ENCODE measurements around the gene CYP3A4. TPM values are rescaled to one million over a fixed set of nuclear protein-coding genes. Genes with fewer than 3 reads are reported as not detected.

CYP3A4 gene
- polyA plus RNA-seq, 1 experiment: not detected

DNA sequence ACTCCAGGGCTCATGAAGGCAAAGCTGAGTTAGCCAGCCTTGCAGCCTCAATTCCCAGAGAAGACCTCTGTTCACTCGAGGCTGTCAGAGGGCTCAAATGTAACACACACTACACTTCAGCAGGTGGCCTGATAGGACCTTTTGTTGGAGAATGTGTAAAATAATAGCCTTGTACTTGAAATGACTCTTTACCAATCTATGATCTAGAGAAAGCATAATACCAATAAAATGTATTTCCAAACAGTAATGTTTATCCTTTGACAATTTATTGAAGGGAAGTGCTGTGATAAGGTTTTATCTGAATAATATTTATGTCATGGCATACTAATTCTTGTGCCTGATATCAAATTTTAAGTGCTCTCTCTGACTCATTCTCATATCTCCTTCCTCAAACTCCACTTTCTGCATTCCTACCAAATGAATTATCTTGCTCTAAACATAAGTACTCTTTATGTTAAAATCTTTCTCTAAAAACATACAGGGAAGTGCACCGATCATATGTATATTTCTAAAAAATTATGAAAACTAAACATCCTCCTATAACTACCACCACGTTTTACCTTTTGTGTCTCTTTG, 69.9 kb downstream of the CYP3A4 start:
- DNase-seq (ENCODE audit: low read depth): no peak
- H3K27me3 ChIP-seq (ENCODE audit: control insufficient read depth, insufficient read depth, low read length): no peaks in the 10 kb centered on the region; the same call in 1 of the 2 replicates
- H3K36me3 ChIP-seq (ENCODE audit: control insufficient read depth, insufficient read depth, low read length): no peaks in the 10 kb centered on the region
- ChIA-PET POLR2A (no interaction called here), CTCF (no interaction called here)
- no peak overlapping the region for H3K4me3 ChIP-seq (ENCODE audit: low read depth, low read length)
- no peak for TF ChIP-seq CTCF (IDR thresholded peaks at IDR 0.05; ENCODE audit: insufficient read depth, low read depth, low read length)

DNA sequence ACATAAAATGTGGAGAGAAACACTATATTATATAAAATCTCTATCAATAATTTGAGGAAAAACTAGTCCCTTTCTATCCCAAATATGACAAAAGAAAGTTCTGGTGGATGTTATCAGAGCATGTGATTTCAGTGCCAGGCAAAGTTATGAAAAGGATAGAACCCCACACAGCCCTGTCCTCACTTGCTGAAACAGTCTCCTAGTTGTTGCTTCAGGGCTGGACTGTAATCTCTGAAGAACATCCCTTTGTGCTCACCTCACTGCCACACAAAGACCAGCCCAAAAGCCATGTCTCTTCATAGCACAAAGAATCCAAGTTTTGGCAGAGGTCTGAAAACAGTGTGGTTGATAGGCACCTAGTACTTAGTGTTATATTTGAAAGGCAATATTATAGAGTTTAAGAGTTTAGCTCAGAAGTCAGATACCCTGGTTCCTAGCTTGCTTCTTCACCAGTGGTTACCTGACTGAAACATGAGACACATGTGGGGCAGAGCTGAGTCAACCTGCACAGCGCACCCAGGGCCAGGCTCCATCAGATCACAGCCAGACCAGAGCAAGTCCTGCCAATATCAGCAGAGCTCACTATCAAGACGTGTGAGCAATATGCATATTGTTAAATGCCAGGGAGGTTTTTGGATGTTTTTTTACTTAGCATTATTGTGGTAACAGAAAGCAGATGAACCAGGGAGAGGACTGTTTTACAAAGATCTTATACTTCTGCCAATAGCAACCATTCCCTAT, 74.0 kb downstream of the CYP3A4 start:
- no peak for DNase-seq (ENCODE audit: low read depth)
- Histone ChIP-seq H3K36me3 (ENCODE audit: control insufficient read depth, insufficient read depth, low read length) (no peaks in the 10 kb centered on the region), H3K4me3 (ENCODE audit: low read depth, low read length) (no peak overlapping the region), H3K27me3 (ENCODE audit: control insufficient read depth, insufficient read depth, low read length) (no peaks in the 10 kb centered on the region; the same call in 1 of the 2 replicates)
- POLR2A ChIA-PET: no interaction called here
- CTCF ChIA-PET: no interaction called here
- TF ChIP-seq CTCF (IDR thresholded peaks at IDR 0.05; ENCODE audit: insufficient read depth, low read depth, low read length): no peak

GRCh38 chr7:99709260-99709659, 74.7 kb downstream of the CYP3A4 start:
- H3K36me3 ChIP-seq (ENCODE audit: control insufficient read depth, insufficient read depth, low read length): no peaks in the 10 kb centered on the region
- CTCF ChIA-PET: no interaction called here
- no peaks in the 10 kb centered on the region for H3K27me3 ChIP-seq (ENCODE audit: control insufficient read depth, insufficient read depth, low read length)
- no peak for DNase-seq (ENCODE audit: low read depth)
- POLR2A ChIA-PET: no interaction called here
- no peak overlapping the region for H3K4me3 ChIP-seq (ENCODE audit: low read depth, low read length)
- no peak for TF ChIP-seq CTCF (IDR thresholded peaks at IDR 0.05; ENCODE audit: insufficient read depth, low read depth, low read length)

DNA sequence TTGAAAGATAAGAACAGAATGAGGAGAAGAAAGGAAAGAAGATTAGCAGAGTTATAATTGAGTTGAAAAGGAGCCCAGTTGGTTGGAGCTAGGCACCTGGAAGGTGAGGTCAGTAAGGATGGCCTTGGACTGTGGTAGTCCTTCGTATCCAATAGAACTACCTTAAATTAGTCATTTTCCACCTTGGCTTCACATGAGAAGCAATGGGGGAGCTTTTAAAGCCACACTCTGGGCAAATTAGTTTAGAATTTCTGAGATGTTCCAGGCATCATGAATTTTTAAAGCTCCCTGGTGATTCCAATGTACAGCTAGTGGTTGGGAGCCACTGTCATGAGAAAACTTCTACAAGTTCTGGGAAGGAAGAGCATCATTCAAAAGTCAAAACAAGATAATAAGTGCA, 76.9 kb downstream of the CYP3A4 start:
- POLR2A ChIA-PET: no interaction called here
- Histone ChIP-seq H3K27me3 (ENCODE audit: control insufficient read depth, insufficient read depth, low read length) (no peaks in the 10 kb centered on the region), H3K36me3 (ENCODE audit: control insufficient read depth, insufficient read depth, low read length) (no peaks in the 10 kb centered on the region), H3K4me3 (ENCODE audit: low read depth, low read length) (no peak overlapping the region)
- CTCF ChIA-PET: no interaction called here
- no peak for TF ChIP-seq CTCF (IDR thresholded peaks at IDR 0.05; ENCODE audit: insufficient read depth, low read depth, low read length)
- no peak for DNase-seq (ENCODE audit: low read depth)

Small RNA genes within 50 kb of the gene (small RNA-seq; reads per million reads assigned to genes)
- gene CYP3A137P (ENCODE audit: insufficient read length, low read depth, low replicate concordance): not detected

Other genes starting within 250 kb of the CYP3A4 start
- 3.8 and 5.9 TPM in 2 replicates for gene FAM200A, start 232.1 kb downstream of the CYP3A4 start, polyA plus RNA-seq (2011; rRNA removed)
- gene ZNF655, start 225.5 kb downstream of the CYP3A4 start, polyA plus RNA-seq (2011; rRNA removed): 47.2 and 56.4 TPM in 2 replicates
- gene TMEM225B, start 185.9 kb downstream of the CYP3A4 start, polyA plus RNA-seq (2011; rRNA removed): 1.2 and 1.3 TPM in 2 replicates
- gene ZSCAN25, start 167.2 kb downstream of the CYP3A4 start, polyA plus RNA-seq (2011; rRNA removed): 7.7 and 9.3 TPM in 2 replicates
- not detected in 2 replicates for gene CYP3A5, start 104.2 kb downstream of the CYP3A4 start, polyA plus RNA-seq (2011; rRNA removed)
- not detected in 2 replicates for gene CYP3A7, start 49.0 kb downstream of the CYP3A4 start, polyA plus RNA-seq (2011; rRNA removed)
- gene CYP3A43, start 43.8 kb upstream of the CYP3A4 start, polyA plus RNA-seq (2011; rRNA removed): not detected in 2 replicates
- gene OR2AE1, start 92.8 kb upstream of the CYP3A4 start, polyA plus RNA-seq (2011; rRNA removed): not detected in 2 replicates
- 18.6 and 25.4 TPM in 2 replicates for gene TRIM4, start 135.3 kb upstream of the CYP3A4 start, polyA plus RNA-seq (2011; rRNA removed)
- not detected in 2 replicates for gene GJC3, start 145.4 kb upstream of the CYP3A4 start, polyA plus RNA-seq (2011; rRNA removed)
- not detected in 2 replicates for gene AZGP1, start 191.8 kb upstream of the CYP3A4 start, polyA plus RNA-seq (2011; rRNA removed)
- 24.5 and 25.8 TPM in 2 replicates for gene ZKSCAN1, start 231.4 kb upstream of the CYP3A4 start, polyA plus RNA-seq (2011; rRNA removed)